ENCODE data around the gene PLD3. TPM values are rescaled to one million over a fixed set of nuclear protein-coding genes. Genes with fewer than 3 reads are reported as not detected.

Gene PLD3, protein sequence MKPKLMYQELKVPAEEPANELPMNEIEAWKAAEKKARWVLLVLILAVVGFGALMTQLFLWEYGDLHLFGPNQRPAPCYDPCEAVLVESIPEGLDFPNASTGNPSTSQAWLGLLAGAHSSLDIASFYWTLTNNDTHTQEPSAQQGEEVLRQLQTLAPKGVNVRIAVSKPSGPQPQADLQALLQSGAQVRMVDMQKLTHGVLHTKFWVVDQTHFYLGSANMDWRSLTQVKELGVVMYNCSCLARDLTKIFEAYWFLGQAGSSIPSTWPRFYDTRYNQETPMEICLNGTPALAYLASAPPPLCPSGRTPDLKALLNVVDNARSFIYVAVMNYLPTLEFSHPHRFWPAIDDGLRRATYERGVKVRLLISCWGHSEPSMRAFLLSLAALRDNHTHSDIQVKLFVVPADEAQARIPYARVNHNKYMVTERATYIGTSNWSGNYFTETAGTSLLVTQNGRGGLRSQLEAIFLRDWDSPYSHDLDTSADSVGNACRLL
- total RNA-seq = 306 and 337 TPM in 2 replicates

DNA sequence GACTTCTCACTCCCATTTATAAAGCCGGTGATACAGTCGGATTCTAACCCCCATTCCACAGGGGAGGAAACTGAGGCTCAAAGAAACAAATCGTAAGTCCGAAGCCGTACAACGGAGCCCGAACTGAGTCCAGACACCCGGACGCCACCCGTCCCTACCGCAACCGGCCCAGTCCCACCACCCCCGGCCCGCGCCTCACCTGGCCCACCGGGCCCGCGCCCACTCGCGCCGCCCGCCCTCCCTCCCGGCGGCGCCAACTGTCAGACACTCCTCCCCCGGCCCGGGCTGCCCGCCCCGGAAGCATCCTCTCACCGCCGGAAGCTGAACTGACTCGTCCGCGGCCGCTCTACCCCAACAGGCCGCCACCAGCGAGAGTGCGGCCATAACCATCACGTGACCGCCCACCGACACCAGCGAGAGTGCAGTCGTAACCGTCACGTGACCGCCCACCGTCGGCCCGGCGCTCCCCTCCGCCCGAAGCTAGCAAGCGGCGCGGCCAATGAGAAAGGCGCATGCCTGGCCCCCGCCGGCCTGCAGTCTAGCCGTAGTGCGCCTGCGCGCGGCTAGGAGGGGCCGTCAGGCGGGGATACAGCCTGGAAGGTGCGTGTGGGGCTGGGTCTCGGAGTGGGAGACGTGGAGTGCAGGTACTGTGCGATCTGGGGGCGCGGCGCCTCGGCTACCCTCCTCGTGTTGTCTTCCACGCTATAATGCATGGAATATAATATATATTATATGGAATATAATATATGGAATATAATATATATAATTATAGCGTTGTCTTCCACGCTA is at the start of gene PLD3, which contains the start of gene C19orf47:
PLD3 (plus strand) TSS at position 571 of the 789 bp plus-strand sequence. CDS start 17,789 bp downstream, outside the sequence.
C19orf47 (minus strand) TSS at position 273 of the 789 bp plus-strand sequence. CDS start 6,540 bp downstream, outside the sequence.

DNA sequence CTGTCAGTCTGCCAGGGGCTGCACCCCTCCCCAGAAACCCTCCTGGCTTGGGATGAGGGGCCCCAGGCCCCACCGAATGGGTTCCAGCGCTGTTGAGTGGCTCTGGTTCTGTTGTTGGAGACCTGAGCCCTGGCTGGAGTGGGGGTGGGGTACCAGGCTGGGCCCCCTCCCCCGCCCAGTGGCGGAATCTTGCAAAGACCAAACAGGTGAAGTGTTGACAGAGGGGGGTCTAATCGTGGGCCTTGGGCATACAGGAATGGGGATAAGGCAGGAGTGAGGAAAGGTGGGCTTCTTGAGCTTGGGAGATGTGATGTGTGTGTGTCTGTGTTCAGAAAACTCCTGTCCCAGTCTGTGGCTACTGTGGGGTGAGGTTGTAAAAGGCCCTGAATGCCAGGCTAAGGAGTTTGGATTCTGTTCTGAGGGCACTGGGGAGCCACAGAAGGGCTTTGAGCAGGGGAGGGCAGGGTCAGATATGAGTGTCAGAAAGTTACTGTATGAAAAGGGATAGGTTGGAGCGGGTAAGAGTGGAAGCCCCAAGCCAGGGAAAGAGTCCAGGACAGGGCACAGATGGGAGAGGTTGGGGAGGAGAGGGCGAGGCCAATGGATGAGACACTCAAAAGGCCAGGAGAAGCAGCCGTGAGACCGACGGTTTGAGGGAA is 41.7 kb downstream of the PLD3 start, which contains the start of gene HIPK4:
HIPK4 (minus strand) TSS at position 98 of the 659 bp plus-strand sequence. CDS start 279 bp downstream, outside the sequence.

DNA sequence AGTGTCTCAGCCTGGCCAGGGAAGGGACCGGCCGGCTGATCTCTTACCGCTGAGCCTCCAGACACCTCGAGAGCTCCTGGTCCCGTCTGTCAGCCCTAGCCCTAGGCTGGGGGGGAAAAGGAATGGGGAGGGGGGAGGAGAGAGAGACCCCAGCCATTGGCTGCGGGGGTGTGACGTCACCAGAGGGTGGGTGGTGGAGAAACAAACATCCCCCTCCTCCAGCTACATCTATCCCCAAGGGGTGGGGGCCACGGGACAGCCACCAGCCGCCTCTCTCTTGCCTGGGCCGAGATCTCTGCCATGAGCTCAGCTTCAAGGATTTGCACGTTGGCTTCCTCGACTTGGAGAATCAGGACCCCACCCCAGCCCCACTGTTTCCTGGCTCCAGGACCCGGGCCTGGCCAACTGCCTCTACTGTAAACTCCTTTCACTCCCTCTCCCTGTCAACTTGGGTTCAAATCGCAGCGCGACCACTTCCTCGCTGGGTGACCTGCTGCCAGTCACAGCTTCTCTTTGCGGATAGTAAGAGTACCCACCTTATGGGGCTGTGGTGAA is 64.9 kb downstream of the PLD3 start, which contains the start of gene PRX:
PRX (minus strand) TSS at position 88 of the 555 bp plus-strand sequence. CDS start 5,446 bp downstream, outside the sequence.

DNA sequence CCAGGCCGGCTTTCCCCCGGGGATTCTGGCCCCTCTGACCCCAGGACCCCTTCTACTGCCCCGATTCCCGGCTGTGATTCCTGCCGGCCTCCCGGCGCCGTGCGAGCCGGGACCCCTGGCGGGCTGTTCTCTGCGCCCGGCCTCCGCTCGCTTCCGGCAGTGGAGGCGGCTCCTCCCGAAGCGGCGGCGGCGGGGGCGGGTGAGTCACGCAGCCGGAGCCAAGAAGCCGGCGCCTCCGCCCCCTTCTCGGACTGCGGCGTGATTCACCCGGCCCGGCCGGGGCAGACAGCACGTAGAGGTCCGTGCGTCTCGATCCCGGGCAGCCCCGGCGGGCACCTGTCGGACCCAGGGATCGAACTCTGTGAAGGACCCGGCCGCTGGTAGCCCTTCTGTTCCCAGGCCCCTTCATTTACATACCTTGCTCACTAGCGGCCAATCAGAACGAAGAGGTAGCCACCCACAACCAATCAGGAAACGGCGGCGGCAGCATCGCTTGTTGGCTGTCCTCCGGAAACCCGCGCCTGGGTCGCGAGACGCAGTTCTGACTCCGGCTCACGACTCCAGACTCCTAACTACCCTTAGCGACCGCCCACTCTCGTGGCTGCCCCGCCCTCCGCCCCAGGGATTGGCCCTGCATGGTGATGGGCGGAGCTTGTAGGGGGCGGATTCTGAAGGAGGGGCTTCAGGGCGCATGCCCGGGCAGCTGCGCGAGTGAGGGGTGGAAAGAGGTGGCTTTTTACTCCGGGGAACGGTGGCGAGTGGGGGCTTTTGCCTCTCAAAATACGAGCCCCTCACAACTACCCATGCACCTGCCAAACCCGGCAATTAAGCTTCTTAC is 77.2 kb downstream of the PLD3 start, which contains the start of gene SERTAD1:
SERTAD1 (minus strand) TSS at position 543 of the 838 bp plus-strand sequence. CDS start 2,446 bp downstream, outside the sequence.

Other genes with a start within 250 kb of the PLD3 start
- 6.0 and 8.5 TPM in 2 replicates for gene MAP3K10, start 157.3 kb upstream of the PLD3 start, total RNA-seq
- gene TTC9B, start 130.3 kb upstream of the PLD3 start, total RNA-seq = not detected in 2 replicates
- not detected in 2 replicates for gene CCNP, start 122.0 kb upstream of the PLD3 start, total RNA-seq
- 51.4 and 75.7 TPM in 2 replicates for gene AKT2, start 63.4 kb upstream of the PLD3 start, total RNA-seq
- gene C19orf47, start 298 bp upstream of the PLD3 start, total RNA-seq = 5.9 and 19.9 TPM in 2 replicates
- gene HIPK4, start 41.5 kb downstream of the PLD3 start, total RNA-seq = not detected in 2 replicates
- gene PRX, start 64.7 kb downstream of the PLD3 start, total RNA-seq = 1.4 and 1.6 TPM in 2 replicates
- gene SERTAD1, start 77.3 kb downstream of the PLD3 start, total RNA-seq = 33.6 and 36.6 TPM in 2 replicates
- gene SERTAD3, start 95.6 kb downstream of the PLD3 start, total RNA-seq = 24.3 and 27.8 TPM in 2 replicates
- 191 and 239 TPM in 2 replicates for gene BLVRB, start 117.0 kb downstream of the PLD3 start, total RNA-seq
- gene SPTBN4, start 118.3 kb downstream of the PLD3 start, total RNA-seq = 0.07 and 0.28 TPM in 2 replicates
- 82.3 and 82.8 TPM in 2 replicates for gene SHKBP1, start 228.2 kb downstream of the PLD3 start, total RNA-seq